ENCODE data around the gene ATP9A. TPM values are rescaled to one million over a fixed set of nuclear protein-coding genes. Genes with fewer than 3 reads are reported as not detected.
"Not testable (repeated sequence)": the region's sequence is repeated elsewhere in the genome, so short reads cannot be mapped to it uniquely, and the experiment has no call there.

The ATP9A gene
- total RNA-seq, 1 donor from 2014 or later: 18.2 TPM

- no peak overlapping the region for H3K27ac ChIP-seq
- Mint-ChIP-seq H3K27ac (no peak overlapping the region), H3K36me3 (peaks cover 2% of the 10 kb centered on the region), H3K27me3 (ENCODE audit: insufficient read depth, low read depth) (peaks cover 2% of the 10 kb centered on the region), H3K9me3 (no peaks in the 10 kb centered on the region), H3K4me1 (peaks cover 10% of the 10 kb centered on the region), H3K4me3 (no peak overlapping the region)
- peaks cover 6% of the 10 kb centered on the region for H3K4me1 ChIP-seq
- TF ChIP-seq EZH2phosphoT487 (IDR thresholded peaks at IDR 0.05) (no peak), EZH2 (IDR thresholded peaks at IDR 0.05) (no peak), CTCF (IDR thresholded peaks at IDR 0.05) (no peak)
- H3K36me3 ChIP-seq: no peaks in the 10 kb centered on the region
- H3K4me3 ChIP-seq: no peak overlapping the region
- H2AFZ ChIP-seq (replicated peaks): no peak overlapping the region
- peaks cover 6% of the 10 kb centered on the region for H3F3A ChIP-seq (ENCODE audit: low read depth)
- no peaks in the 10 kb centered on the region for H3K27me3 ChIP-seq
- H3K9me3 ChIP-seq (ENCODE audit: low read depth): no peaks in the 10 kb centered on the region
- H3K79me2 ChIP-seq (ENCODE audit: low read depth): peaks cover 26% of the 10 kb centered on the region
- DNase-seq (ENCODE audit: low spot score): no peak
- H3K9ac ChIP-seq: no peak overlapping the region
- H4K20me1 ChIP-seq (ENCODE audit: low read depth): no peaks in the 10 kb centered on the region
- no peak overlapping the region for H3K4me2 ChIP-seq
Observed at GRCh38 chr20:51745804-51746203, 22.4 kb downstream of the ATP9A start.

- H3K27ac ChIP-seq: no peak overlapping the region
- no peak overlapping the region for H3K9ac ChIP-seq
- H3K36me3 ChIP-seq: no peaks in the 10 kb centered on the region
- TF ChIP-seq EZH2 (IDR thresholded peaks at IDR 0.05): no peak
- no peak for TF ChIP-seq EZH2phosphoT487 (IDR thresholded peaks at IDR 0.05)
- TF ChIP-seq CTCF (IDR thresholded peaks at IDR 0.05): no peak
- no peak overlapping the region for H3K4me2 ChIP-seq
- H3K9me3 ChIP-seq (ENCODE audit: low read depth): no peaks in the 10 kb centered on the region
- Mint-ChIP-seq H3K9me3 (no peaks in the 10 kb centered on the region), H3K4me1 (peaks cover 7% of the 10 kb centered on the region), H3K36me3 (no peaks in the 10 kb centered on the region), H3K27me3 (ENCODE audit: insufficient read depth, low read depth) (no peaks in the 10 kb centered on the region), H3K27ac (no peak overlapping the region), H3K4me3 (no peak overlapping the region)
- peaks cover 6% of the 10 kb centered on the region for H3K4me1 ChIP-seq
- no peak overlapping the region for H2AFZ ChIP-seq (replicated peaks)
- H4K20me1 ChIP-seq (ENCODE audit: low read depth): no peaks in the 10 kb centered on the region
- DNase-seq (ENCODE audit: low spot score): no peak
- peaks cover 19% of the 10 kb centered on the region for H3K79me2 ChIP-seq (ENCODE audit: low read depth)
- H3K4me3 ChIP-seq: no peak overlapping the region
- H3F3A ChIP-seq (ENCODE audit: low read depth): peaks cover 10% of the 10 kb centered on the region
- no peaks in the 10 kb centered on the region for H3K27me3 ChIP-seq
Observed at GRCh38 chr20:51740838-51741237, 27.4 kb downstream of the ATP9A start.

- H3K27ac Mint-ChIP-seq; H3K4me1 Mint-ChIP-seq; H3K9me3 Mint-ChIP-seq; DNase-seq (ENCODE audit: low spot score); H3K36me3 ChIP-seq; H3F3A ChIP-seq (ENCODE audit: low read depth); H3K9me3 ChIP-seq (ENCODE audit: low read depth); H3K4me2 ChIP-seq; H3K27me3 ChIP-seq; H2AFZ ChIP-seq (replicated peaks); H3K4me3 ChIP-seq; H3K27ac ChIP-seq; H3K36me3 Mint-ChIP-seq; H3K4me1 ChIP-seq; H3K4me3 Mint-ChIP-seq; H3K9ac ChIP-seq; H4K20me1 ChIP-seq (ENCODE audit: low read depth); H3K27me3 Mint-ChIP-seq (ENCODE audit: insufficient read depth, low read depth): not testable (repeated sequence)
- H3K79me2 ChIP-seq (ENCODE audit: low read depth): peaks cover 17% of the 10 kb centered on the region
Observed at GRCh38 chr20:51740308-51740707, 27.9 kb downstream of the ATP9A start.

GRCh38 chr20:51739722-51740249 is 28.4 kb downstream of the ATP9A start:
- H3K9me3 Mint-ChIP-seq: no peaks in the 10 kb centered on the region
- Histone ChIP-seq H3K4me1 (peaks cover 6% of the 10 kb centered on the region), H3K27ac (no peak overlapping the region), H3K79me2 (ENCODE audit: low read depth) (peaks cover 15% of the 10 kb centered on the region), H3K4me3 (no peak overlapping the region), H3K36me3 (no peaks in the 10 kb centered on the region), H3K4me2 (no peak overlapping the region), H3K9ac (no peak overlapping the region), H3K9me3 (ENCODE audit: low read depth) (no peaks in the 10 kb centered on the region), H3K27me3 (no peaks in the 10 kb centered on the region), H4K20me1 (ENCODE audit: low read depth) (no peaks in the 10 kb centered on the region), H3F3A (ENCODE audit: low read depth) (peaks cover 10% of the 10 kb centered on the region), H2AFZ (replicated peaks) (no peak overlapping the region)
- no peak overlapping the region for H3K4me3 Mint-ChIP-seq
- H3K27ac Mint-ChIP-seq: peak overlapping the region; percentile 31
- no peaks in the 10 kb centered on the region for H3K36me3 Mint-ChIP-seq
- peaks cover 10% of the 10 kb centered on the region for H3K4me1 Mint-ChIP-seq
- no peak for TF ChIP-seq EZH2 (IDR thresholded peaks at IDR 0.05)
- TF ChIP-seq CTCF (IDR thresholded peaks at IDR 0.05): no peak
- TF ChIP-seq EZH2phosphoT487 (IDR thresholded peaks at IDR 0.05): no peak
- DNase-seq (ENCODE audit: low spot score): no peak
- H3K27me3 Mint-ChIP-seq (ENCODE audit: insufficient read depth, low read depth): no peaks in the 10 kb centered on the region

Measured in neural progenitor cell (in vitro differentiated cells).